Fibroblast of mammary gland (primary cell): ENCODE data around the gene C13orf42.

Experiments used
- DNase-seq: peaks from one replicate; pipeline ENCODE4 v3.0.0-alpha.2; 2010; ENCODE audit warnings: low read depth
- H3K4me3 ChIP-seq: 2 replicates; pipeline ENCODE4 v1.5.1; 2011; ENCODE audit warnings: low read depth, mild to moderate bottlenecking, low read length, moderate library complexity; ENCODE audit not compliant: control insufficient read depth
- TF ChIP-seq, protein P1 (sequence below): conservative IDR thresholded peaks from 2 replicates; pipeline ENCODE4 v1.5.1; 2011; ENCODE audit warnings: low read depth, low read length, inconsistent platforms; ENCODE audit not compliant: control insufficient read depth, insufficient read depth

Gene C13orf42

DNA sequence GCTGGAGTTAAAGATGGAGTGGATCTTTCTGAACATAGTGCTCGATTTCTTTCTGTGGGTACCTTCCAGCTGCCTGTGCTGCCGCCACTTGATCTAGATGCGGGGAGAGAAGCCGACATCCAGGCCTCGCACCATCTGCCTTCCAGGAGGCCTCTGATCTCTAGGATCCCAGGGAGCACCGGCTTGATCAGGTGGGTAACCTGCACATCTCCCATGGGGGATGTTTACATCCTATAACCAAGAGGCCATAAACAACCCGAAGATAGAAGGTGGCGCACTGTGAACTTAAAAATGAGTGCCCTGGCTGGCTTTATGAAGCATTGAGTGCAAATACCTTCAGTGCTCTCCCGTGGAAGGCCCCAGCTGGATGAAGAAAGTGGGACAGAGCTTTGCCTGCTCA is at the start of gene C13orf42:
C13orf42 (minus strand) TSS at position 101 of the 400 bp plus-strand sequence; CDS start at position 36, 65 bp downstream.
- no peak for DNase-seq
- TF ChIP-seq, protein P1, sequence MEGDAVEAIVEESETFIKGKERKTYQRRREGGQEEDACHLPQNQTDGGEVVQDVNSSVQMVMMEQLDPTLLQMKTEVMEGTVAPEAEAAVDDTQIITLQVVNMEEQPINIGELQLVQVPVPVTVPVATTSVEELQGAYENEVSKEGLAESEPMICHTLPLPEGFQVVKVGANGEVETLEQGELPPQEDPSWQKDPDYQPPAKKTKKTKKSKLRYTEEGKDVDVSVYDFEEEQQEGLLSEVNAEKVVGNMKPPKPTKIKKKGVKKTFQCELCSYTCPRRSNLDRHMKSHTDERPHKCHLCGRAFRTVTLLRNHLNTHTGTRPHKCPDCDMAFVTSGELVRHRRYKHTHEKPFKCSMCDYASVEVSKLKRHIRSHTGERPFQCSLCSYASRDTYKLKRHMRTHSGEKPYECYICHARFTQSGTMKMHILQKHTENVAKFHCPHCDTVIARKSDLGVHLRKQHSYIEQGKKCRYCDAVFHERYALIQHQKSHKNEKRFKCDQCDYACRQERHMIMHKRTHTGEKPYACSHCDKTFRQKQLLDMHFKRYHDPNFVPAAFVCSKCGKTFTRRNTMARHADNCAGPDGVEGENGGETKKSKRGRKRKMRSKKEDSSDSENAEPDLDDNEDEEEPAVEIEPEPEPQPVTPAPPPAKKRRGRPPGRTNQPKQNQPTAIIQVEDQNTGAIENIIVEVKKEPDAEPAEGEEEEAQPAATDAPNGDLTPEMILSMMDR: no peak
- H3K4me3 ChIP-seq: no peak within 1 kb of the TSS

DNA sequence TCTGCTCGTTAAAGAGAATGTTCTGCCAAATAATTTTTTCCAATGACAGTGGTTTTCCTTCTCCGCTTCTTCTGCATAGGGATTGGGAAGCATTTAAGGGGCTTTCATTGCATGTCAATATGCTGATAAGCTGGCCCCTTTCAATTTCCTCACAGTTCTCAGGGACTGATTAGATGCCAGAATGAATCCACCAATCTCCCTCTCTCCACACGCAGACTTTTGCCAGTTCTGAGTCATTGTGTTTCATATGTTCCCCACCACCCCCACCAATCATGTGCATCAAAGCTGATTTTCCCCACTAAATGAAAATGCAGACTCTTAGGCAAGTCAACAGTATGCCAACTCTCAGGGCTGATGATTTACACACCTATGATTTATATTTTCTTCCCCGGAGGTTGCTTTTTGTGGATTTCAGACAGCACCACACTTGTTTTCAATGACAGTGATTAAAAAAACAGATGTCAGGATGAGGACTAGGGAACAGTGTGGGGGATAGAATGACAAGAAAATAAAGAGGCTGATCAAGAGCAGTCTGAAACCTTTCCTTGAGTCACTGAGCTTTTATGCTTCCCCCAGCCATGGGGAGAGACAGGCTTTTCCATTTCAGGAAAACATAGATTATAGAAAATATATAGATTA is 47.9 kb upstream of the C13orf42 start:
- TF ChIP-seq, protein P1: no peak
- H3K4me3 ChIP-seq: no peak overlapping the region
- peak; percentile 70 for DNase-seq

DNA sequence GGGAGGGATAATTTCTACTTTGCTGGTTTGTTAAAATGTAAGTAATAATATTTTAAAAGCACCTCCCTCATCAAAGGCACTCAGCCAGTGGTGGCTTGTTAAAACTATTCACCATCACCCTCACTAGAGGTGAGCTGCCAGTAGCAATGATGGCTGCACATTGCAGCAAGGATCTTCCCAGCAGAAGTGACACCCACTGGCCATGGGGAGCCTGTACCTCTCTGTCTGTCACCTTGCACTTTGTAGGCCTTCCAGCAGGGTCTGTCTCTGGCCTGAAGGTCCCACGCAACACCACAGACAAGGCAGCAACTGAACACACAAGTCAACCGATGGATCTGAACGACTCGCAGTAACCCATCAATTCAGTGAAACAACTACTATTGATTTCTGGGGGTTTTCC is 47.3 kb upstream of the C13orf42 start:
- no peak for DNase-seq
- TF ChIP-seq, protein P1: no peak
- H3K4me3 ChIP-seq: no peak overlapping the region

DNA sequence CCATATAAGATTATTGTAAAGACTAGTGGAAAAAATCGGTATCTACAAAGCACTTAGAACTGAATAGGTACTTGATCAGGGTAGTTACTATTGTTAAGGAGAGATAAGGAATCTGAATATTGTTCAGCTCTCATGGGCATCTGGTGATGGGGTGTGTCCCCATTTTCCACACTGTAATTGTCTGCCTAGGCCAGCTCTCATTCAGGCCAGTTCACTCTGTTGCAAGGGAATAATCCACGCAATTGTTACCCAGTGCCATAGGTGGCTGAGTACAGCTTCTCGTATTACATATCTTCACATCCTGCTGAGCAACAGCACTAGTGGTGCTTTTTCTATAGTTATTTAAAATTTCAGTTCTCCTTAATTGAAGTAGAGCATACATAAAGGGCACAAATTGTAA is 45.6 kb upstream of the C13orf42 start:
- no peak for DNase-seq
- H3K4me3 ChIP-seq: no peak overlapping the region
- TF ChIP-seq, protein P1: no peak

DNA sequence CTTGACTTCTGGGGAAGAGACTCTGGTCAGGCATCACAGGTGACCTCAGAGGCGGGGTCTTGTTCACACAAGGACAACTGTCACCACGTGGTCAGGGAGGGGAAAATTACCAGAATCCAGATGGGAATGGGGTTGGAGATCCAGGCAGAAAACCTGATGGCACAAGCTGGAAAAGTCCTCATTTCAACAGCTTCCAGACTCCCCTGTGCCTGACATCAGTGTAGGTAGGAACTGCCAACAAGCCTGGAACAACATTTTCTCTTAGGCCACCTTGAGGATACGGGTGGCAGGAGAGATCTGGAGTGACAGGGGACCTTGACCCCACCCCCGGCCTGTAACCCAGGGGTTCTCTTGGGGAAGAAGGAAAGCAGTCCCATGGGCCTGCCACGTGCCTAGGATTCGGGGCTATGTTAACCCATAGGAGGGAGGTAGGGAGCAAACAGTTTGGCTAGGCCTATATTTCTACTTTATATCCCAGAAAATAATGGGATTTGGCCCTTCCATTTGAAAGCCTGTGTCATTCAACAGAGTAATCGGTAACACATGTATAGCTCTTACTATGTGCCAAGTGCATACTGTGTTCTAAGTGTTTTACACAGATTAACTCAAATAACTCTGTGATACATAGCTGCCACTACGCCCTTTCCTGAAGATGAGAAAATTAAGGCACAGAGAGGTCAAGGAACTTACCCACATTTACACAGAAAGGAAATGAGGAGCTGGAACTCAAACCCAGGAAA is 44.9 kb upstream of the C13orf42 start:
- DNase-seq: peak; percentile 15
- no peak overlapping the region for H3K4me3 ChIP-seq
- TF ChIP-seq, protein P1: no peak

DNA sequence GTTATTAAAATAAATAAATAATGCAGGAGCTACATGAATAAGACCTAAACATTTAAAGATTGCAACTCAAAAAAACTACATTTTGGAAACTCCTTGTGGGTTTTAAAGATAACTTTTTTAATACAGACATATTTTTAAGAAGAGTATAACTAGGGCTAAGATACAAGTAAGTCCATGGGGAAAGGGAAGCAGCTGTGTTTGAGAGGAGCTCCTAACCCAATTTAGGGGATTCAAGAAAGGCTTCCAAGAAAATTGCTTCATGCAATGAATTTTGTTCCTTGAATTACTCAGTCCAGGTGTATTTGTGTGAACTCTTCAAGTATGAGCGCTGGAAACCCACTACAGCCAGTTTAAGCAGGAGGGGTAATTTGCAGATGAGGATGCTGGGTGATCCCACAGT is 44.1 kb upstream of the C13orf42 start:
- TF ChIP-seq, protein P1: no peak
- DNase-seq: no peak
- H3K4me3 ChIP-seq: no peak overlapping the region
